Kidney (tissue), 14 donors: ENCODE results near the gene KCNK5. TPM values are rescaled to one million over a fixed set of nuclear protein-coding genes. Genes with fewer than 3 reads are reported as not detected.

Source experiments
- DNase-seq, 5 donors: peaks; one replicate each; pipeline ENCODE4 v3.0.0-alpha.2; 2013 to 2020
- FAIRE-seq: peaks from 2 replicates; lab custom pipeline; 2012; peaks lifted over from hg19 to GRCh38; lab: Jason Lieb, UNC
- H3K27ac ChIP-seq, 2 donors: one replicate each; pipeline ENCODE4 v1.7.0; 2013; ENCODE audit warnings: low read depth in 2 of 2, low read length in 2 of 2, inconsistent platforms in 1 of 2
- H3K27me3 ChIP-seq: one replicate; pipeline ENCODE4 v1.7.1; 2013; ENCODE audit warnings: low read length, inconsistent platforms; ENCODE audit not compliant: control insufficient read depth, insufficient read depth
- H3K36me3 ChIP-seq, 3 donors: one replicate each; pipeline versions ENCODE4 v1.7.0 to v1.7.1; 2013; ENCODE audit warnings: low read length in 3 of 3, control low read depth in 1 of 3, inconsistent platforms in 1 of 3; ENCODE audit not compliant: insufficient read depth in 3 of 3, control insufficient read depth in 2 of 3
- H3K4me1 ChIP-seq, 3 donors: one replicate each; pipeline versions ENCODE4 v1.7.0 to v1.7.1; 2013; ENCODE audit warnings: low read length in 3 of 3, inconsistent platforms in 1 of 3, low read depth in 1 of 3; ENCODE audit not compliant: control insufficient read depth in 2 of 3, insufficient read depth in 2 of 3
- H3K4me3 ChIP-seq, 3 donors: one replicate each; pipeline versions ENCODE4 v1.7.0 to v1.8.1; 2013; ENCODE audit warnings: low read length in 3 of 3, control low read depth in 1 of 3, inconsistent platforms in 1 of 3
- H3K9ac ChIP-seq, 3 donors: one replicate each; pipeline versions ENCODE4 v1.7.0 to v1.7.1; 2013; ENCODE audit warnings: low read length in 3 of 3, control low read depth in 1 of 3, inconsistent platforms in 1 of 3
- H3K9me3 ChIP-seq, 3 donors: one replicate each; pipeline versions ENCODE4 v1.7.0 to v1.7.1; 2013; ENCODE audit warnings: low read length in 3 of 3, control low read depth in 1 of 3, inconsistent platforms in 1 of 3; ENCODE audit not compliant: control insufficient read depth in 2 of 3, insufficient read depth in 1 of 3
- intact Hi-C: fragments of 100-400 bp; cut with DNase I; formaldehyde crosslinking; loops from one replicate; pipeline ENCODE4 v1.11.1; 2022
- polyA plus RNA-seq: library from polyadenylated mRNA; stranded (reverse); fragments of 350-450 nt; fragmentation: Illumina TruSeq; extraction: RNeasy Lipid Tissue Mini Kit (QIAGEN cat#74804); gene quantifications from one replicate; pipeline ENCODE4 v1.2.3, GENCODE V29; 2014; ENCODE audit warnings: low read depth, low replicate concordance; ENCODE audit not compliant: insufficient read depth
- total RNA-seq: library from RNA; stranded (reverse); fragmentation: NEBNext Ultra II Directional; extraction: Animal tissue kit (Norgen Biotek cat#: 25700); gene quantifications from one replicate; pipeline ENCODE4 v1.2.1, GENCODE V29; 2021
- TF ChIP-seq, protein P1 (sequence below): IDR thresholded peaks from 3 replicates; pipeline ENCODE4 v1.5.1; 2012; ENCODE audit warnings: mild to moderate bottlenecking, moderate library complexity, borderline replicate concordance; ENCODE audit not compliant: insufficient read depth; ENCODE audit errors: extremely low read depth
- donor health status: control.
- donor health status: control.
- donor health status: control.
- donor health status: control.
- donor health status: control.
- donor health status: DM: yes; HTN: yes; CAD: no.
- donor health status: Normal renal cell carcinoma (clear cell type).

KCNK5 gene
- total and polyA plus RNA-seq, 2 donors from 2014 or later, result 48.4 to 77.0 TPM

DNA sequence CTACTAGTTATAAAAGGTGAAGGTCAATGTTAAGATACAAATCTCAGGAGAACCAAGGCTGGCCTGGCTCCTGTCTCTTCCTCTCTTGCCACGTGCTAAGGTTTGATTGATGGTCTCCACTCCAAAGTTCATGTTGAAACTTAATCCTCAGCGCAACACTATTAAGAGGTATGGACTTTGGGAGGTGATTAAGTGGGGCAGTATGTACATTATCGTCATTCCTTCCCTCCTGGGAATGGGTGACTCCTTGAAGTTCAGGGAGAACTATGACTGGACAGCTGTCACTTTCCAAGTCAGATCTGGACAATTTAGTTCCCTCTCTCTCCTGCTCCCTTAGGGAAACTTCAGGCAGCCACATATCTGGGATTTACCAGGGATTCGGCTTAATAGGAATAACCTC, 50.5 kb downstream of the KCNK5 start:
- FAIRE-seq, result no peak
- no peaks in the 10 kb centered on the region for H3K4me1 ChIP-seq
- no peak overlapping the region for H3K4me3 ChIP-seq
- intact Hi-C loops, result no loop called here
- H3K9me3 ChIP-seq, result no peaks in the 10 kb centered on the region
- no peak for DNase-seq
- no peak overlapping the region for H3K9ac ChIP-seq
- no peak overlapping the region for H3K27ac ChIP-seq
- no peaks in the 10 kb centered on the region for H3K36me3 ChIP-seq
- H3K27me3 ChIP-seq, result no peaks in the 10 kb centered on the region
- TF ChIP-seq, protein P1, sequence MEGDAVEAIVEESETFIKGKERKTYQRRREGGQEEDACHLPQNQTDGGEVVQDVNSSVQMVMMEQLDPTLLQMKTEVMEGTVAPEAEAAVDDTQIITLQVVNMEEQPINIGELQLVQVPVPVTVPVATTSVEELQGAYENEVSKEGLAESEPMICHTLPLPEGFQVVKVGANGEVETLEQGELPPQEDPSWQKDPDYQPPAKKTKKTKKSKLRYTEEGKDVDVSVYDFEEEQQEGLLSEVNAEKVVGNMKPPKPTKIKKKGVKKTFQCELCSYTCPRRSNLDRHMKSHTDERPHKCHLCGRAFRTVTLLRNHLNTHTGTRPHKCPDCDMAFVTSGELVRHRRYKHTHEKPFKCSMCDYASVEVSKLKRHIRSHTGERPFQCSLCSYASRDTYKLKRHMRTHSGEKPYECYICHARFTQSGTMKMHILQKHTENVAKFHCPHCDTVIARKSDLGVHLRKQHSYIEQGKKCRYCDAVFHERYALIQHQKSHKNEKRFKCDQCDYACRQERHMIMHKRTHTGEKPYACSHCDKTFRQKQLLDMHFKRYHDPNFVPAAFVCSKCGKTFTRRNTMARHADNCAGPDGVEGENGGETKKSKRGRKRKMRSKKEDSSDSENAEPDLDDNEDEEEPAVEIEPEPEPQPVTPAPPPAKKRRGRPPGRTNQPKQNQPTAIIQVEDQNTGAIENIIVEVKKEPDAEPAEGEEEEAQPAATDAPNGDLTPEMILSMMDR, result no peak

DNA sequence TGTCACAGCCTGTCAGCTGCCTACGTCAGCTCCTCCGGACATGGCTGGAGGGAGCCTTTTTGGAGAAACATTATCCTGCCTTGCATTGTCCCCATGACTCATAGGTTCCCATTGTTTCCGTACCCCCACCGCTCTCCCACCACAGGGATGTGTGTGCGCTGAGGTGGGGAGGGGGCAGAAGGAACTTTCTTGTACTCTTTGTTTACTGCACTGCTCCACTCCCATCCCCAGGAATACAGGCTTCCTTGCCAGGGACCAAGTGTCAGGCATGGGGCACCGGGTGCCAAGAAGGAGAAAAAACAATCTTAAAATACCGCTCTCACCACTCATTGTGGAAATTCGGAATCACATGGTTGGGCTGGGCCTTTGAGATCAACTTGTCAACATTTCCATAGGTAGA, 51.0 kb downstream of the KCNK5 start:
- Histone ChIP-seq H3K27ac (no peak overlapping the region), H3K36me3 (no peaks in the 10 kb centered on the region), H3K4me1 (no peaks in the 10 kb centered on the region), H3K9ac (no peak overlapping the region), H3K4me3 (no peak overlapping the region), H3K27me3 (no peaks in the 10 kb centered on the region), H3K9me3 (no peaks in the 10 kb centered on the region)
- TF ChIP-seq, protein P1, result no peak
- no peak for FAIRE-seq
- no peak for DNase-seq
- intact Hi-C loops, result no loop called here

DNA sequence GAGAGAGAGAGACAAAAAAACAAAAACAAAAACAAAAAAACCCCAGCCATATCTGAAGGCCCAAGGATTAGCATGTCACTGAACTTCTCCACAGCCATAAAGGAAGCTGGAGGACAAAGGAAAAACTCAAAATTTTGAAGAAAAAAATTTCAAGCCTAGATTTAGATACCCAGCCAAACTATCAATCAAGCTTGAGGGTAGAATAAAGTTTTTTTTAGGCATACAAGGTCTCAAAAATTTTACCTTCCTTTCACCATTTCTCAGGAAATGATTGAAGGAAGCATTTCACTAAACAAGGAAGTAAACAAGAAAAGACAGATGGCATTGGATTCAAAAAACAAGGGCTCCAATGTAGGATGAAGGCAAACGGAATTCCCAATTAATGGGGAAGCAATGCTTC, 52.1 kb downstream of the KCNK5 start:
- DNase-seq (no peak), FAIRE-seq (no peak)
- H3K36me3 ChIP-seq, result no peaks in the 10 kb centered on the region
- no peak overlapping the region for H3K27ac ChIP-seq
- TF ChIP-seq, protein P1, result no peak
- H3K9me3 ChIP-seq, result no peaks in the 10 kb centered on the region
- no peak overlapping the region for H3K9ac ChIP-seq
- H3K4me3 ChIP-seq, result no peak overlapping the region
- no peaks in the 10 kb centered on the region for H3K27me3 ChIP-seq
- H3K4me1 ChIP-seq, result no peaks in the 10 kb centered on the region
- intact Hi-C loops, result no loop called here

DNA sequence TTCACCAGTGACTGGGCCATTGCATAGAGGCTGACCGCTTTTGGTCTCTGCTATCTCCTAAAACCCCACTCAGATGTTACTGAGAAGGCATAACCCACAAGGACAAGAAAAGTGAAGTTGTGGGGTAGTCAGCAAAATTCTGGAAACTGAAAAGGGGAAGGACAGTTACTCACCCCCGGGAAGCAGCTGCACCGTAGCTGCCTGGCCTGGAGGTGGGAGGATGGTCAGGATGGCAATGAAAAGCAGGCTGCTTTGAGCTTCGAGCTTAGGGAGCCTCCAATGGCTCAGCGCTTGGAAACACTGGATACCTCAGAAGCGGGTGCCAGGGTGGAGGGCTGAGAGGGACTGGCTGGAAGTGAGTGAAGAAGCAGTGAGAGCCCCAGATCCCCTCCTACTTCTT, 56.0 kb downstream of the KCNK5 start:
- Histone ChIP-seq H3K27ac (no peak overlapping the region), H3K9me3 (peaks cover 0 to 7% (median 0%) of the 10 kb centered on the region in 3 donors), H3K4me3 (no peak overlapping the region), H3K9ac (no peak overlapping the region), H3K27me3 (no peaks in the 10 kb centered on the region), H3K4me1 (peaks cover 0 to 22% (median 5%) of the 10 kb centered on the region in 3 donors), H3K36me3 (no peaks in the 10 kb centered on the region)
- DNase-seq (no peak), FAIRE-seq (no peak)
- intact Hi-C loops, result no loop called here
- TF ChIP-seq, protein P1, result no peak
